Measurements from ENCODE around the gene EOMES. TPM values are rescaled to one million over a fixed set of nuclear protein-coding genes. Genes with fewer than 3 reads are reported as not detected.

Gene EOMES
- total and polyA plus RNA-seq, 7 donors, result 0.01 to 0.15 (median 0.07) TPM; not detected in 2

- no peak for TF ChIP-seq CTCF (IDR thresholded peaks at IDR 0.05)
- no peaks in the 10 kb centered on the region for H3K9me3 ChIP-seq
- peaks cover 26% of the 10 kb centered on the region for H3K4me1 ChIP-seq
- no peak for ATAC-seq
- DNase-seq, result no peak
- H3K36me3 ChIP-seq (ENCODE audit: insufficient read depth in 1 of 2, low read depth in 1 of 2), result no peaks in the 10 kb centered on the region
- no peak overlapping the region for H3K27ac ChIP-seq
- 87 to 92% (median 89%) methylated on average over 16 of the region's 16 CpGs for WGBS, 3 donors
- peaks cover 2 to 99% (median 42%) of the 10 kb centered on the region in 3 donors for H3K27me3 ChIP-seq (ENCODE audit: insufficient read depth in 3 of 3, low read length in 2 of 3)
- no peak overlapping the region for H3K4me3 ChIP-seq
- intact Hi-C loops (cut with DNase I), result loop anchor here in 1 of 2 donors (10.0 kb wide), 1 partner anchor 567 kb away; no protein-coding TSS in a partner anchor
Measured at GRCh38 chr3:27717200-27717852, 4.8 kb downstream of the EOMES start.

GRCh38 chr3:27716309-27716708 lies 5.8 kb downstream of the EOMES start:
- H3K4me3 ChIP-seq, result no peak overlapping the region
- no peak for ATAC-seq
- DNase-seq, result no peak
- no peaks in the 10 kb centered on the region for H3K36me3 ChIP-seq (ENCODE audit: insufficient read depth in 1 of 2, low read depth in 1 of 2)
- intact Hi-C loops (cut with DNase I), result loop anchor here in 1 of 2 donors (10.0 kb wide), 1 partner anchor 568 kb away; no protein-coding TSS in a partner anchor
- peaks cover 0 to 96% (median 36%) of the 10 kb centered on the region in 3 donors for H3K27me3 ChIP-seq (ENCODE audit: insufficient read depth in 3 of 3, low read length in 2 of 3)
- no peak for TF ChIP-seq CTCF (IDR thresholded peaks at IDR 0.05)
- H3K9me3 ChIP-seq, result no peaks in the 10 kb centered on the region
- WGBS, 3 donors, result 94 to 98% (median 95%) methylated on average over 3 of the region's 3 CpGs
- no peak overlapping the region for H3K27ac ChIP-seq
- H3K4me1 ChIP-seq, result peaks cover 21% of the 10 kb centered on the region

- Histone ChIP-seq H3K27ac (no peak overlapping the region), H3K27me3 (ENCODE audit: insufficient read depth in 3 of 3, low read length in 2 of 3) (peaks cover 0 to 96% (median 35%) of the 10 kb centered on the region in 3 donors)
- no peak for ATAC-seq
Measured at GRCh38 chr3:27715863-27716262, 6.3 kb downstream of the EOMES start.

GRCh38 chr3:27715454-27715806 lies 6.7 kb downstream of the EOMES start:
- 8 to 21% (median 20%) methylated on average over 8 to 11 of the region's 11 CpGs for WGBS, 3 donors
- Histone ChIP-seq H3K4me1 (peaks cover 19% of the 10 kb centered on the region), H3K27me3 (ENCODE audit: insufficient read depth in 3 of 3, low read length in 2 of 3) (peaks cover 0 to 96% (median 32%) of the 10 kb centered on the region in 3 donors), H3K27ac (no peak overlapping the region), H3K4me3 (peak overlapping the region; percentile 28), H3K36me3 (ENCODE audit: insufficient read depth in 1 of 2, low read depth in 1 of 2) (no peaks in the 10 kb centered on the region), H3K9me3 (no peaks in the 10 kb centered on the region)
- ATAC-seq (no peak), DNase-seq (no peak)
- intact Hi-C loops (cut with DNase I), result loop anchor here in 1 of 2 donors (10.0 kb wide), 1 partner anchor 569 kb away; no protein-coding TSS in a partner anchor
- TF ChIP-seq CTCF (IDR thresholded peaks at IDR 0.05), result no peak

More at GRCh38 chr3:27715863-27716262, 6.3 kb downstream of the EOMES start:
- Histone ChIP-seq H3K9me3 (no peaks in the 10 kb centered on the region), H3K4me3 (no peak overlapping the region), H3K36me3 (ENCODE audit: insufficient read depth in 1 of 2, low read depth in 1 of 2) (no peaks in the 10 kb centered on the region), H3K4me1 (peaks cover 19% of the 10 kb centered on the region)
- intact Hi-C loops (cut with DNase I), result loop anchor here in 1 of 2 donors (10.0 kb wide), 1 partner anchor 569 kb away; no protein-coding TSS in a partner anchor
- WGBS, 3 donors, result 80 to 82% (median 80%) methylated on average over 4 of the region's 4 CpGs
- DNase-seq, result no peak
- TF ChIP-seq CTCF (IDR thresholded peaks at IDR 0.05), result no peak
